ENCODE results near the gene POLR1A. TPM values are rescaled to one million over a fixed set of nuclear protein-coding genes. Genes with fewer than 3 reads are reported as not detected.

The POLR1A gene
- total RNA-seq, 2 experiments from 2014 or later = 34.5 to 36.6 TPM

- Mint-ChIP-seq H3K4me1 (peaks cover 6% of the 10 kb centered on the region), H3K36me3 (ENCODE audit: low read depth) (no peaks in the 10 kb centered on the region), H3K27ac (no peak overlapping the region), H3K9me3 (no peaks in the 10 kb centered on the region), H3K27me3 (peaks cover 13% of the 10 kb centered on the region), H3K4me3 (no peak overlapping the region)
- POLR2A ChIA-PET = no interaction called here
- CTCF ChIA-PET = interaction anchor here (1.0 to 2.0 kb wide), 3 partner anchors 13 to 154 kb away, joined by 3 to 8 read pairs (median 4); no protein-coding TSS in a partner anchor
- no peak for DNase-seq
Measured at GRCh38 chr2:85981579-85982247, 124.0 kb downstream of the POLR1A start.

- no peak overlapping the region for H3K27ac Mint-ChIP-seq
Measured at GRCh38 chr2:85978883-85979780, 126.6 kb downstream of the POLR1A start.

DNA sequence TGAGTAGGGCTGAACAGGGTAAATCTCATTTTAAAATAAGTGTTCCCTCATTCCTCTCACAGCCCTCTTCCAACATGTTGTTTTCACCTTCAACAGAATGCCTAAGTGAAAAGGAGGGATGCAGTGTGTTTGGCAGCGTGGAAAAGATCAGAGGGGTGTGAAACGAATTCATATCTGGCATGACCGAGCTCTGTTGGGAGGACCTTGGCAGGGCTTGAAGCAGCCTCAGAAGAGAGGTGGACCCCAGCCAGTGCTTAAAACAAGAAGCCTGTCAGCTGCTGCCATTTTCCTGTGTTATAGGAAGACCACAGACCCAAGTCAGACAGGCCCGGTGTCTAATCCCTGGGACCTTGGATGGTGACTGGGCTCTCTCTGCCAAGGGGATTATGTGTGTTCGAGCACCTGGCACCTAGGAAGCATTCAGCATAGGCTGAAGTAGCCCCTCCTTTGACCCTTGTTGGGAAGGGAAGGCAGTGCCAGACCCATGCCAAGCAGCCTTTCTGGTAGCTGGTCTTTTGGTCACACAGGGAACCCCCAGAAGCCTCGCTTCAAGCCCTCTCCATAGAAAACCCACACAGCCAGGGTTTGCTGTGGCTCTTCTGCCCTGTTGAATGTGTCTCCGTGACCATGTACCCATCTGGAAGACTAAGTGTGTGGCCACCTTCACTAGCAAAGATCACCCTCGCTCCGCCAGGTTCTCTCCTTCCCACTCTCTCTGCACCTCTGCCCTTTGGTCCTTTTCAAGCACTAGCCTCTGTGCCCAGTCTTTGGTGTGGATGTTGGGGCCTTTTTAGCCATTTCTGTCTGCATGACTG, 129.4 kb downstream of the POLR1A start:
- CTCF ChIA-PET = no interaction called here
- POLR2A ChIA-PET = interaction anchor here (0.7 kb wide), 1 partner anchor 23 kb away, joined by 7 read pairs; no protein-coding TSS in a partner anchor
- Mint-ChIP-seq H3K4me1 (peaks cover 4% of the 10 kb centered on the region), H3K27ac (no peak overlapping the region), H3K27me3 (peaks cover 27% of the 10 kb centered on the region), H3K4me3 (no peak overlapping the region), H3K9me3 (peaks cover 17% of the 10 kb centered on the region), H3K36me3 (ENCODE audit: low read depth) (peaks cover 7% of the 10 kb centered on the region)
- DNase-seq = no peak

More at GRCh38 chr2:85978883-85979780, 126.6 kb downstream of the POLR1A start:
- Mint-ChIP-seq H3K4me1 (peaks cover 6% of the 10 kb centered on the region), H3K9me3 (no peaks in the 10 kb centered on the region), H3K36me3 (ENCODE audit: low read depth) (no peaks in the 10 kb centered on the region), H3K4me3 (no peak overlapping the region), H3K27me3 (peaks cover 19% of the 10 kb centered on the region)
- CTCF ChIA-PET = interaction anchor here (1.9 kb wide), 1 partner anchor 11 kb away, joined by 4 read pairs; no protein-coding TSS in a partner anchor
- DNase-seq = no peak
- POLR2A ChIA-PET = no interaction called here

- H3K36me3 Mint-ChIP-seq (ENCODE audit: low read depth) = peaks cover 7% of the 10 kb centered on the region
- peaks cover 3% of the 10 kb centered on the region for H3K4me1 Mint-ChIP-seq
- CTCF ChIA-PET = no interaction called here
- DNase-seq = no peak
- H3K27ac Mint-ChIP-seq = no peak overlapping the region
- POLR2A ChIA-PET = no interaction called here
- peaks cover 27% of the 10 kb centered on the region for H3K27me3 Mint-ChIP-seq
- H3K9me3 Mint-ChIP-seq = peaks cover 17% of the 10 kb centered on the region
- H3K4me3 Mint-ChIP-seq = no peak overlapping the region
Measured at GRCh38 chr2:85975581-85975980, 130.1 kb downstream of the POLR1A start.

DNA sequence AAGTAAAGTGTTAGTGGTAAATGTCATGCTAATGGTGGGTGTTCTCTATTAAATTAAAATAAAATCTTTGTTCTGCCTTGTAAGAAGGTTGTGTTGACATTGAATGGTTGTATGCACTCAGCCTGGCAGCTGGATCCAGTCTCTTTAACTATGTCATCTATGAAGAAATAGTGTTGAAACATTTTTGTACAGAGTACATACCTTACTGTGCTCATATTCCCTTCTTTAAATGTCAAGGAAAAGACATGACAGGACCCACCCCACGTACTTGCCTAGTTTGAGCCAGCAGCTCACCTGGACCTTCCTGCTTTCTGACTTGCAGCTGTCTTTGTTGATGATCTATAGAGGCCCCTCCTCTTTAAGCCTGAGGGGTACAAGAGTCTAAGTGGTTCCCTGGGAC, 131.3 kb downstream of the POLR1A start:
- POLR2A ChIA-PET = no interaction called here
- DNase-seq = no peak

GRCh38 chr2:85972355-85972754, 133.3 kb downstream of the POLR1A start:
- Mint-ChIP-seq H3K27me3 (peaks cover 18% of the 10 kb centered on the region), H3K4me3 (no peak overlapping the region), H3K36me3 (ENCODE audit: low read depth) (peaks cover 7% of the 10 kb centered on the region), H3K9me3 (peaks cover 20% of the 10 kb centered on the region), H3K4me1 (no peaks in the 10 kb centered on the region), H3K27ac (no peak overlapping the region)
- DNase-seq = no peak
- CTCF ChIA-PET = interaction anchor here (1.6 to 2.2 kb wide), 2 partner anchors 9 to 12 kb away, joined by 3 to 4 read pairs; no protein-coding TSS in a partner anchor
- POLR2A ChIA-PET = no interaction called here

More for the DNA sequence above, 131.3 kb downstream of the POLR1A start:
- Mint-ChIP-seq H3K4me3 (no peak overlapping the region), H3K27me3 (peaks cover 27% of the 10 kb centered on the region), H3K36me3 (ENCODE audit: low read depth) (peaks cover 7% of the 10 kb centered on the region), H3K4me1 (peaks cover 1% of the 10 kb centered on the region), H3K9me3 (peaks cover 20% of the 10 kb centered on the region), H3K27ac (no peak overlapping the region)
- CTCF ChIA-PET = no interaction called here

DNA sequence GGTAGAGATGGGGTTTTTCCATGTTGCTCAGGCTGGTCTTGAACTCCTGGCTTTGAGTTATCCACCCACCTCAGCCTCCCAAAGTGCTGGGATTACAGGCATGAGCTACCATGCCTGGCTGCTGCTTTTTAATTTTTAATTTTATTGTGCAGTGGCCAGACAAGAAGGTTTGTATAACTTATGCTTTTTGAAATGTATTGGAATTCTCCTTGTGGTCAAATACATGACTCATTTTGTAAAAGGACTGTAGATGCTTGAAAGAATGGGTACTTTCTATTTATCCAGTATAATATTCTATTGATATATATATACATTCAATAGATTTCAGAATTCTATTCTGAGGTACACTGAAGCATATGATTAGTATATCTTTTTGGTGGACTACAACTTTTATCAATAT, 134.3 kb downstream of the POLR1A start:
- Mint-ChIP-seq H3K36me3 (ENCODE audit: low read depth) (peaks cover 7% of the 10 kb centered on the region), H3K27ac (no peak overlapping the region), H3K4me1 (no peaks in the 10 kb centered on the region), H3K4me3 (no peak overlapping the region), H3K27me3 (peaks cover 20% of the 10 kb centered on the region), H3K9me3 (peaks cover 20% of the 10 kb centered on the region)
- POLR2A ChIA-PET = no interaction called here
- CTCF ChIA-PET = no interaction called here
- no peak for DNase-seq

Other genes starting within 250 kb of the POLR1A start
- gene ST3GAL5, start 216.9 kb downstream of the POLR1A start, total RNA-seq = 10 to 100 TPM; 36.3 to 36.8 TPM
- 100 to 1,000 TPM; 141 to 162 TPM for gene PTCD3, start 349 bp upstream of the POLR1A start, total RNA-seq
- gene IMMT, start 89.6 kb upstream of the POLR1A start, total RNA-seq = 100 to 1,000 TPM; 130 to 135 TPM
- 10 to 100 TPM; 45.0 to 58.0 TPM for gene MRPL35, start 93.6 kb upstream of the POLR1A start, total RNA-seq
- under 1 TPM; 0.17 to 0.20 TPM for gene REEP1, start 231.7 kb upstream of the POLR1A start, total RNA-seq